ENCODE measurements around the gene TNN.

The TNN gene

DNA sequence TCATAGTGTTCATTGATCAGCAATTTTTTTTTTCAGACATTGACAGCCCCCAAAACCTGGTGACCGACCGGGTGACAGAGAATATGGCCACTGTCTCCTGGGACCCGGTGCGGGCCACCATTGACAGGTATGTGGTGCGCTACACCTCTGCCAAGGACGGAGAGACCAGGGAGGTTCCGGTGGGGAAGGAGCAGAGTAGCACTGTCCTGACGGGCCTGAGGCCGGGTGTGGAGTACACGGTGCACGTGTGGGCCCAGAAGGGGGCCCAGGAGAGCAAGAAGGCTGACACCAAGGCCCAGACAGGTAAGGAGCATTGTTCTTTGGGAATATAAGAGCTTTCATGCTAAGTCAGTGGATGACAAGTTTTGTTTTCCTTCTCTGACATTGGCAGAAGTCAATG, 49.3 kb downstream of the TNN start:
- DNase-seq = no peak

DNA sequence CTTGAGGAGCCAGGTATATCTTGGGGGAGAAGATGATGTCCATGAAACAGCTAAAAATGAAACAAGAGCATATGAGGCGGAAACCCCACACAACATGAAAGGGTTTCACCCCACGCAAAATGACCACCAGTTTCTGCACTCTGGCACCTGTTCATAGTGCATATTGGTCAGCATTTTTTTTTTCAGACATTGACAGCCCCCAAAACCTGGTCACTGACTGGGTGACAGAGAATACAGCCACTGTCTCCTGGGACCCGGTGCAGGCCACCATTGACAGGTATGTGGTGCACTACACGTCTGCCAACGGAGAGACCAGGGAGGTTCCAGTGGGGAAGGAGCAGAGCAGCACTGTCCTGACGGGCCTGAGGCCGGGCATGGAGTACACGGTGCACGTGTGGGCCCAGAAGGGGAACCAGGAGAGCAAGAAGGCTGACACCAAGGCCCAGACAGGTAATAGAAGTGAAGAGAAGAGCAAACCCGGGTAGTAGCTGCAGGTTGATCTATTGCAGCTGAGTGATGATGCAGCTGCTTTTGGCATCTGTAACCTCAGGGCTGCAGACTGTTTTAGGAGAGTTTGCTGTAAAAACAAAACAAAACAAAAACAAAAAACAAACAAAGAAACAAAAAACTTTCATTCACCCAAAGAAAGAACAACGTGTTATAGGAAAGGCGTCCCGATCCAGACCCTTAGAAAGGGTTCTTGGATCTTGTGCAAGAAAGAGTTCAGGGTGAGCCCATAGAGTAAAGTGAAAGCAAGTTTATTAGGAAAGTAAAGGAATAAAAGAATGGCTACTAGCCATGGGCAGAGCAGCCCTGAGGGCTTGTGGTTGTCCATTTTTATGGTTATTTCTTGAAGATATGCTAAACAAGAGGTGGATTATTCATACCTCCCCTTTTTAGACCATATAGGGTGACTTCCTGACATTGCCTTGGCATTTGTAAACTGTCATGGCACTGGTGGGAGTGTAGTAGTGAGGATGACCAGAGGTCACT, 51.0 kb downstream of the TNN start:
- no peak for DNase-seq

DNA sequence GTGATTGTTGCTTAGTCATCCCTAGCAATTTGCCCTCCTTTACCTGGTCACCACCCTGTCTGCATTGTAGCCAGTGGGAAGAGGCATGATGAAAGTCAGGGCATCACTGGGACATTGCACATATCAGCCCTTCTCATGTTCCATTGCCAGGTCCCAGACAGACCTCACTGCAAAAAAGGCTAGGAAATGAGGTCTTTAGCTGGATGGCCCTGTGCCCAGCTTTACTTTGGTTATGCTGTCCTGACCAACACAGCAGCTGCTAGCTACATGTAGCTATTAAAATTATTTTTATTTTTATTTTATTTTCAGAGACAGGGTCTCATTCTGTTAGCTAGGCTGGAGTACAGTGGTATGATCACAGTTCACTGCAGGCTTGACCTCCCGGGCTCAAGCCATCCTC, 52.9 kb downstream of the TNN start:
- no peak for DNase-seq

DNA sequence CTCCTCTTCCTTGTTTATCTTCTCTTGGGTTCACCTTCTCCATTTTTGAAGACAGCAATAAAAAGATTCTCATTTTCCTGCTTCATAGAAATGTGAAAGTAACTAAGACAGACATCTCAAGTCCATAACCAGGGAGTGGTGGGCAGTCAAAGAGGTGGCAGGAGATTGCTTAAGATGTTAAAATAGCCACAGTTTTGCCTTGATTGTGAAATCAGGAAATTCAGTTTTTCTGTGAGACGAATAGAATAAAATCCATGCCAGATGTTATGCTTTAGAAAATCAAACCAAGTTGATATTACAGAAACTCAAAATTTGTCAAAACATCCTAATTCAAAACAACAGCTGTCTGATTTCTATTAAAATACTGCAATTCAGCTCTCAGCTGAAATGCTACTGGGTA, 57.2 kb downstream of the TNN start:
- DNase-seq = no peak

DNA sequence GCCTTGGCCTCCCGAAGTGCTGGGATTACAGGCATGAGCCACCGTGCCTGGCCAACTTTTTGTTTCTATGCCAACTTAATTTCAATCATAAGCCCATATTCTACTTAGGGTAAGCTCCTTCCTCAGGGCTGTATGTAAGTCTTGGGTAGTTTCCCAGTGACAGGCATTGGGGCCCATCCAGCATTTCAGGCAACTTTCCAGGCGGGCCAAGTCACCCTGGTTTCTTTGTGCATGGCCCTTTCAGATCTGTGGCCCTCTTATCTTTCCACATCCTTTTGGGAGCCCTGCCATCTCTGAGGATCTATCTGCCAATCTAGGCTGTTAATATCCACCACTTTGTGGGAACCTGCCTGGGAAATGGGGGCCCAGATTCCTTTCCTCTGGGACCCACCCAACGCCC, 58.7 kb downstream of the TNN start:
- DNase-seq = no peak

DNA sequence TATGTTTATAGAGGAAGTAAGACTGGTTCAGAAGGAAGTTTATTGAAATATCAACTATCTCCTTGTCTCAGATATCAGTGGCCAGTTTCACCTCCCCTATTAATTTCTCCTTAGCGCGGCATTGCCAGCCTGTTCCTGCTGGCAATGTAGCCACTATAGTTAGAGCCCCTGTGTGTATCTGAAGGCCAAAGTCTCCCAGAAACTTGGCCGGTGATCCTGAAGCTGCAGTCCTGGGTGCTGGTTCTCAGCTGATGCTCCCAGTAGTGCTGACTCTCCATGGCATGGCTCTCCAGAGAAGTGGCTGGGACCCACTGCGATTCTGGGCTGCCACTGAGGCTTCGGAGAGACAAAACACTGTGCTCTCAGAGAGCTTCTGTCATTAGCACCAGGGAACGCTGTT, 59.9 kb downstream of the TNN start:
- no peak for DNase-seq

DNA sequence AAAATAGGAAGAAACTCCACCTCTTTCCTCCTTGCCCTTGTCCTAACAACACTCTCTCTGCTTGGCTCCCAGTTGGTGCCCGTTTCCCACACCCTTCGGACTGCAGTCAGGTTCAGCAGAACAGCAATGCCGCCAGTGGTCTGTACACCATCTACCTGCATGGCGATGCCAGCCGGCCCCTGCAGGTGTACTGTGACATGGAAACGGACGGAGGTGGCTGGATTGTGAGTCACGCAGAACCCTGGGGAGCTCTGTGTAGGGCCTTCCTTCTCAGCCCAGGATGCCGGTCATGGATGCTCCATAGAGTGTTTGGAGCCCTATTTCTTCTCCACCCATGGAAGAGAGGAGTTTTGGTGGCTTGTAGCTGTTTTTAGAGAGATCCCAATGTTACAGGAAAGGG, 60.9 kb downstream of the TNN start:
- no peak for DNase-seq

DNA sequence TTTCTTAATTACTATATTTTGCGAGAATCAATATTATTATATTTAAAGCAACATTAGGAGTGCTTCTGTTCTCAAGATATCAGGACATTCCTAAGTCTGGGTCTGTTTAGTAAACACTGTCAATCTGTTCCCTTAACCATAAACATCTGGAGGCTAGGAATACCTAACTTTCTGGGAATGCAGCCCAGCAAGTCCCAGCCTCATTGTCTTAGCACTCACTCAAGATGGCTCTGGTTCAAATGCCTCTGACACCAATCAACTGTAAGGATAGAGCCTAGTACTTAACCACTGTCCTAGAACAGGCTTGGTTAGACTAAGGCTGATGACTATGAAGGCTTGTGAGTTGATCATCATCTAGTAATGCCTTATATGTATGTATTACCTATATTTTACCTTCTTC, 61.5 kb downstream of the TNN start:
- DNase-seq = no peak

DNA sequence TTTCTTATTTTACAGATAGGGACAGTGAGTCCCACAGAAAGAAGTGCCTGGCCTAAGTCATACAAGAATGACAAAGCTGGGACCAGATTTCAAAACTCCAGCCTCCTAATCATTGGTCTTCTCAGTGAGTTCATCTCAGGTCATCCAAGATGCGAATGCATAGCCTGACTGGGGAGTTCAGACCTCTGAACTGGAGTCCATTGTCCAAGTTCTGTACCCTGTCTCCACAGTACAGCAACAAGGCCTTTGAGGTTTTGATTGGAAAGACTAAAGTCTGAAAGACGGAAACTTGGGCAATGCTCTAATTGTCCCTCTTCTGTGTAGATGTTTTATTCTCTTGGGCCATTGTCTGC, 62.0 kb downstream of the TNN start:
- DNase-seq = no peak

DNA sequence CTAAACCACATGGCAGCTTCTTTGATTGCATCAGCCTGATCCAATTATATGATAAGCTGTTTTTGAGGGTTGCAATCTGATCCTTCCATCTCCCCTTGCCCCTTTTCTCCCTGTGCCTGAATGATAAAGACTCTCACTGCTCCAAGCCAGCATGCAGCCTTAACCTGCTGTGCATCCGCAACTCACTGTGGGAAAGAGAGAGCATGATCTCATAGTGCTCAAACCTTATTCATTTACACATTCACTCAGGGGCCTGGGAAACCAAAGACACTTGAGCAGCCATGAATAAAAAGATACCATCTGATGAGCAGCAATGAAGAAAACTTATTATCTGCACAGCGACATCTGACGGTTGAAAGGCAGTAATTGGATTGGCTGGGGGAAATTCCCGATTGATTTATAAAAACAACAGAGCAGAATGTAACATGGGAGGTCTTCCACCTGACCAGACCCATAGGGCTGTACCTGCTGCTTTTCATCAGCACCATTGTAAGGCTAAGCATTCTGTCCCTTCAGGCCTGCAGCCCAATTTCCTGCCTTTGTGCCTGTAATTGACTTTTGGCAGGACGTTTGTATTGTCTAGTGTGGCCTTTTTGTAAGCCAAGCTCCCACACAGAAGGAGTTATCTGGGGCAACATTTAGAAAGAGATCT, 62.5 kb downstream of the TNN start:
- DNase-seq = no peak

DNA sequence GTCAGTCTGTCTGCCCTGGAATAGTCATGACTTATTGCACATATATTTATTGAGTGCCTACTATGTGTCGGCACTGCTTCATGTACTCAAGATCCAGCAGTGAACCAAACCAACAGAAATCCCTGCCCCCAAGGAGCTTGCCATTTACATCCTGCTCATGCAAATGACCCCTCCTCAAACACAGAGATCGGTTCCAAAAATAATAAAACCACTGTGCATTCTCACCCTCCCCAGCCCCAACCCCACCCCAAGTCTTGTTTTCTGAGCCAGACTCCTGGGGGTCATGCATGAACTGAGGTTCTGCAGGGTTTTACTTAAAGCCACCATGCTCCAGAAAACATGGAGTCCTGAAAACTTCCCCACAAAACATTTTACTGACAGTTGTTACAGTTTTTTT, 63.0 kb downstream of the TNN start:
- DNase-seq = no peak

DNA sequence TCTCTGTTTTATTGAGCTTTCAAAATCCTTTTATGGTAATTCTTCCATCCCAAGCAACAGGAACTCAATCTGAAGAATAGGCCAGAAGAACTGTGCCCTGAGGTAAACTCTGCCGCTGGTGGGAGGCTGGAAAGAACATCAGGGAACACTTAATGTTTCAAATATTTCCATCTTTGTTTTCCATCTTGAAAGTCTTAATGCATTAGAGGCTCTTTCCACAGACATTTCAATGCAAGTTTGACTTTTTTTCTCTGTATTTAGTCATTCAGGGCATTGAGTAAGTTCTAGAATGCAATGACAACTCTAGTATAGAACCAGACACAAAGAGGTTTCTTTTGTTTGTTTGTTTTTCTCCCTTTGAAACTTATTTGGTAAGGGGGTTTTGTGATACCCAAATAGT, 63.5 kb downstream of the TNN start:
- DNase-seq = no peak

DNA sequence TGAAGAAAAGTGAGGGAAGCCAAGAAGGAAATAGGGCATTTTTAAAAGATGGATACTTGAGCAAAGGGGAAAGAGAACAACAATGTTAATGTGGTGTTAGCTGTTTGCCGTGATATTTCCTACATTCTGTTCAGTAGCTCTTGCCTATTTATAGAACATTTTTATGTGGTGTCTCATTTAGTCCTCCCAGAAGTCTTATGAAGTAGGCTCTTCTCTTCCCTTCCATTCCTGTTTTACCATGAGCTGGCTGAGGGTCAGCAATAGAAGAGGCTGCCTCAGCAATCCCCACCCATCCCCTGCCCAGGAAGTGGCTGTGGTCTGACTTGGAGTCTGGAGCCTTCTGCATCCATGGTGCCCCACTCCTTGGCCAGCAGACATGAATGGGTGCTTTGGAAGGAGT, 64.8 kb downstream of the TNN start:
- DNase-seq = no peak

DNA sequence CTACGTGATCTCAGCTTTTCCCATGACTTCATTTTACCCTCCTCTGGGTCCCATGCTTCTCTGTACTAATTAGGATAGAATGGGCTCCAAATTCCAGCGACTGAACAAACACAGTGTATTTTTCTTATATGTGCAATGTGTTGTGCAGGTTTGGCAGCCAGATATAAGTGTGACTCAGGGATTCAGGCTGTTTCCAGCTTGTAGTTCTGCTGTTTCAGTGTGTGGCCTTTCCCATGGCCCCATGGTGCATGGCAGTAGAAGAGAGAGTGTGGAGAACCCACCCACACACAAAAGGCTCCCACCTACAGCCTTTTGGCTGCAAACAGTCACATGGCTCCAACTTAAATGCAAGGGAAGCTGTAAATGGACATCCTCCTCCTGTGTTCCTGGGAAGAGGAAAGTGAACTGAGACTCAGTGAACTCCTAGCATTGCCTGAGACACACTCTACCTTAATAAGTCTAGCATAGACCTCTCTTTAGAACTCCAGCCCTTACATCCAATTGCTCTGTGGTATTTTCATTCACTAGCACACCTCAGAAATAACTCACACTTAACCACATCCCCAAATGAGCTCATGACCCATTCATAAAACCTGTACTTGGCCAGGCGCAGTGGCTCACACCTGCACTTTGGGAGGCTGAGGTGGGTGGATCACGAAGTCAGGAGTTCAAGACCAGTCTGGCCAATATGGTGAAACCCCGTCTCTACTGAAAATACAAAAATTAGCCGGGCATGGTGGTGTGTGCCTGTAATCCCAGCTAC, 66.2 kb downstream of the TNN start:
- DNase-seq = no peak

DNA sequence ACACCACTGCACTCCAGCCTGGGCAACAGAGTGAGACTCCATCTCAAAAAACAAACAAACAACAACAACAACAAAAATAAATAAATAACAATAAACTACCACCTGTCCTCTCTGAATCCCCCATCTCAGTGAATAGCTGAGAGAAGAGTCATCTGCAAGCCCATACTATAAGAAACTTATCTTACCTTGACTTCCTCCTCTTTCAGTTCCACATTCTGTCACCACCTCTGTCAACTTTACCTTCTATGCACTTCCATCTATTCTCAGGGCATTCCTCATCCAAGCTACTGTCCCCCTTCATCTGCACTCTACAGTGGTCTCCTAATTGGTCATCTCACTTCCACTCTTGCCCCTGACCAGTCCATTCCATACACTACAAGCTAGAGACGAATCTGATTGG, 66.9 kb downstream of the TNN start:
- no peak for DNase-seq

DNA sequence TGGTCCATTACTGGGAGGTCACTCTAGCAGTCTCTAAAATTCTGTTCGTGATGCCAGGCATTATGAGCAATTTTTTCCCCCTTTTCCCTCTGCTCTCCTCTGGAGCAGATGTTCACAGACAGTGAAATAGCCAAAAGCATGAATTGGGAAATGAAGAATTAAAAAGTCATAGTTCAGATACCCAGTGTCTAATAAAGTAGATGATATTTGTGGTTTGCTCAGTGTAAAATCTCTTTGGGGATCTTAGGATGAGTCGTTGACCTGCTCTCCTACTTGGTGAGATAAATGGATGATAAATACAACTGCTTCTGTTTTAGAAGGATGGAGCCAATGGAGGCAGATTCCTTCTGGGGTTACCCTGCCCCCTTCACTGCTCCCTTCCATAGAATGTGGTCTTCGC, 68.6 kb downstream of the TNN start:
- DNase-seq = no peak

DNA sequence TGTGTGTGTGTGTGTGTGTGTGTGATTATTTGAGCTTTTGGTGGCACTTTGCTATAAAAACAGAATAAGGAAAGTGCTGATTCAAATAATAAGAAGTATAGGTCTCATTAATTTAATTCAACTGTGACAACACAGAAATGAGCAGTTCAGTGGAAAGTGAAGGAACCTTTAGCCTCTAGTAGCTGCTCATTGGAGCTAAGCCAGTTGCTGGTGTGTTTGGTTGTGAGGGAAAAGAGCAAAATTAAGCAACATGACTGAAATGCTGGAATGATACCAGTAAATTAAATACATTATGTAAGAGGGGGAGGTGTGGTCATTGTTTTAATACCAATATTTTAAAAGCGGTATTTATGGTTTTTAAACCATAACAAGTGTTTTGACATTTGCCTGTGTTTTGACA, 69.7 kb downstream of the TNN start:
- no peak for DNase-seq

DNA sequence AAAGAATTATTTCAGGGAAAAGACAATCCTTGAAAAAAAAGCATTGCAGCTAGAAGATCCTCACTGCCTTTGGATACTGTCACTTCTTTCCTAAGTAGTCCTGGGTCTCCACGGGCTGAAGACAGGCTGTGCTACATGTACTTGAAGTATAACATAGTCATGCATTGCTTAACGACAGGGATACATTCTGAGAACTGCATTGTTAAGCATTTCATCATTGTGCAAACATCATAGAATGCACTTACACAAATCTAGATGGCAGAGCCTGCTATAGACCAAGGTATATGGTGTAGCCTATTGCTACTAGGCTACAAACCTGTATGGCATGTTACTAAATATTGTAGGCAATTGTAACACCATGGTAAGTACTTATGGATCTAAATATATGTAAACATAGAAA, 70.9 kb downstream of the TNN start:
- no peak for DNase-seq

DNA sequence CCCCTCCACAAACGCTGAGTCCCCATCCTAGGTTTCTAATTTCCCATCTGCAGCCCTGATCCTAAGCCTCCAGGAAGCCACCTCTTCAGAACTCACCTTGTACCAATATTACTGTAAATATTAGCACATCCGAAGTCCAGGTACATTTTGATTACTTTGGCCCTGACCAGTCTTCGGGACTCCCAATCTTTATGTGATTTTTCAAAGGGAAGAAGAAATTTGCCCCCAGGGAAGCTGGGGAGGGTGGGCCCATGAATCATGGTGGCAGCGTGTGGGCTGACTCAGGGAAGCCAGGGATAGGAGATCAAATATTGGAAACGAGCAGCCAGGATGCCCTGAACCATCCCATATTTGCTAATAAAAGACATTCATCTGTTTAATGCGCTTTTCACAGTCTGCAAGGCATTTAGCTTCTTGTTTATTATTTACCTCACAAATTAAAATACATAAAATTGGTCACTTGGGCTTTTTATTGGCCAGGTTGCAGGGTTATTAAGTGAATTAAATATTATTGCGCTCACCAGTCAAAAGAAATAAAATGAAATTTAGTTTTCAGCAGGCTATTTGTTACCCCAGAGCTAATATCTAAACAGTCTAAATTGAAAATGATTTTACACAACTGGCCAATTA, 78.4 kb downstream of the TNN start:
- DNase-seq = no peak

DNA sequence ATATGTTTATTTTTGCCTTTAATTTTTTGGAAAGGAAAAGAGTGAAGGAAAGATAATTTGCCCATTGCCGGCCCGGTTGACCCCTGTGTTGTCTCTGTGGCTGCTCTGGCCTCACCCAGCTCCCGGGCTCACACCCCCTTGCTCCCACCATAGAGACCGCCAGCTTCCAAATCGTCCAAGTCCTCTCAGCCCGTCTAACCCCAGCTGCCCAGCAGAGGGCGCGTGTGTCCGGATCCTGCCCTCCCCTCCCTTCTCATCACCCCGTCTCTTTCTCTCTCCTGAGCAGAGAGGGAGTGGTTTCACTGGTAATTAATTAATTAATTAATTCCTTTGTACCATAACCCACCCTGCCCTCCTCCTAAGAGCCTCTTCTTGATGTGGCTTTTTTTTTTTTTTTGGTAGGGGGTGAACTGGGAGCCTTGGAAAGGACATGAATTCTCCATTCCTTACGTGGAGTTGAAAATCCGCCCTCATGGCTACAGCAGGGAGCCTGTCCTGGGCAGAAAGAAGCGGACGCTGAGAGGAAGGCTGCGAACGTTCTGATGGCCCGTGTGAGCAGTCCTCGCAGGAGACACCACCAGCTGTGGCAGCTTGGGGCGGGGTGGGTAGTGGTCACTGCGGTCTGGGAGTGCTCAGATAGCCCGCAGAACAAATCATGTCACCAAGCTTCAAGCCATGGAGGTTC, 79.0 kb downstream of the TNN start:
- DNase-seq = peak; percentile 58

DNA sequence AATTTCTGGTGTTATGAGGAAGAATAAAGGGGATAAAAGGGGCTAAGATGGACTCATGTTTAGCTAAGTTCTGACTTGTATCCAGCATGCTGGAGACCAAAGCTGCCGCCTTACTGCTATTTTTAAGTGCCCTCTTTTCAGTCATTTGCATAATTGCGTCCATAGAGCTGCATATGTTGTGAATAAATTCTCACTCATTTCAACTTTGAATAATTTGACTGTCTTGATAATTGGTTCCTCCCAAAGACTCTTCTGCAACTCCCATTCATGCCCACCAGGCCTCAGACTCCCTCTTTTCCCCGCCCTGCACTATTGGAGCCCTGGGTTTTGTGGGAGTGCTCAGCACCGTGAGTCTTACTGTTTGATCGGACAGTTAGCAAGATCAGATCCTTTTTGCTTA, 79.9 kb downstream of the TNN start:
- DNase-seq = no peak

DNA sequence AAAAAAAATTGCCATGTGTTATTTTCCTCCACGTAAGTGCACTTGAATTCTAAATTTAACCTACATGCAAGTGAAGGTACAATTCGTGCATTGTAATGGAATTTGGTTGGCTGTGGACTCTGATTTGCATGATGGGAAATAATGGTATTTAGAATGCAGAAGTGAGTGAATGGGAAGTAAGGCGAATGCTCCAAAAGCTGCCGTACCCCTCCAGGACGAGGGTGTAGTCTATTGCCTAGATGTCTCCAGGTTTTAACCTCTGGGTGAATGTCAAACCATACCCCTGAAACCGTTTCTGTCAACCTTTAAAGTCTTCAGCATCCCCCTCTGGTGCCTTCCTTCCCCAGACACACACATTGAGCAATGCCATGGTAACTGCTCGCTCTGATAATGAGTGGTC, 80.4 kb downstream of the TNN start:
- DNase-seq = no peak
